Activated T-cell treated with anti-CD3 and anti-CD28 coated beads, Interleukin-2, amount 50 U/mL, for 4 hours (primary cell): Measurements from ENCODE around the gene NUDT9. TPM values are rescaled to one million over a fixed set of nuclear protein-coding genes. Genes with fewer than 3 reads are reported as not detected.
"Not testable (repeated sequence)": the region's sequence is repeated elsewhere in the genome, so short reads cannot be mapped to it uniquely, and the experiment has no call there.

ENCODE experiments used
- ATAC-seq, 2 donors: fragments of 200-7000 bp; cut with Tn5 transposase; one replicate each; pipeline ENCODE4 v1.10.0; 2021
- DNase-seq: peaks from one replicate; pipeline ENCODE4 v3.0.0-alpha.2; 2020
- H3K27me3 Mint-ChIP-seq: one replicate; pipeline ENCODE4 v1.8.0; 2021; ENCODE audit warnings: low read depth, mixed read lengths
- H3K36me3 Mint-ChIP-seq: one replicate; pipeline ENCODE4 v1.8.0; 2022; ENCODE audit warnings: mixed read lengths; ENCODE audit not compliant: insufficient read depth
- H3K4me1 Mint-ChIP-seq: one replicate; pipeline ENCODE4 v1.8.0; 2021; ENCODE audit warnings: low read depth, mixed read lengths
- H3K4me3 Mint-ChIP-seq: one replicate; pipeline ENCODE4 v1.8.0; 2021; ENCODE audit warnings: mild to moderate bottlenecking, moderate library complexity, mixed read lengths
- H3K9me3 Mint-ChIP-seq: one replicate; pipeline ENCODE4 v1.8.0; 2021; ENCODE audit warnings: mixed read lengths
- total RNA-seq, 3 donors: library from RNA; stranded (reverse); gene quantifications; one replicate each; pipeline ENCODE4 v1.2.1, GENCODE V29; 2021

Gene NUDT9
- total RNA-seq, 3 donors from 2014 or later: 15.9 to 21.0 (median 16.6) TPM

DNA sequence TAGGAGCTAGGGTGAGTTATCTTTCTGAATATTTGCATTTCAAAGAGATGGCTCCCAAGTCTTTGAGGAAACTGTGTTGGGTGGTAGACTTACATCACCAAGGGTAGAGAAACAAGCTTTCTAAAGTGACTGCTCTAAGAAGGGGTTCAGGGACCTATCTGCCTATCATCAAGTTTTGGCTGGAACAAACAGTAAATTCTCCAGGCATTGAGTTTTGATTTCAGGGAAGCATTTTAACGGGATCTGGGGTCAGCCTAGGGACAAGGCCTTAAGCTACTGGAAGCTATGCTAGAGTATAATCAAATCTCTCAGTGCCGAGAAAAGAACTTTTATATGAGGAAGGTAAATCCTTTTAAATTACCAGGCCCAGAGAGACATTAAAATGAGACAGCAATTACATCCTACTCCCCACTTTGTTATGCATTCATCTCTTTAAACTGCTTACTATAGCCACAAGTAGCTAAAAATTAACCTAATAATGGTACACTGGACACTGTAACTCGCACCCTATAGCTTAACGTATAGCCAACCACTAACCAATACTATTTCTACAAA, 2.0 kb upstream of the NUDT9 start:
- Mint-ChIP-seq H3K36me3 (no peaks in the 10 kb centered on the region), H3K4me3 (no peak overlapping the region), H3K27me3 (no peaks in the 10 kb centered on the region), H3K9me3 (no peaks in the 10 kb centered on the region), H3K4me1 (peaks cover 25% of the 10 kb centered on the region)
- ATAC-seq: no peak
- no peak for DNase-seq

DNA sequence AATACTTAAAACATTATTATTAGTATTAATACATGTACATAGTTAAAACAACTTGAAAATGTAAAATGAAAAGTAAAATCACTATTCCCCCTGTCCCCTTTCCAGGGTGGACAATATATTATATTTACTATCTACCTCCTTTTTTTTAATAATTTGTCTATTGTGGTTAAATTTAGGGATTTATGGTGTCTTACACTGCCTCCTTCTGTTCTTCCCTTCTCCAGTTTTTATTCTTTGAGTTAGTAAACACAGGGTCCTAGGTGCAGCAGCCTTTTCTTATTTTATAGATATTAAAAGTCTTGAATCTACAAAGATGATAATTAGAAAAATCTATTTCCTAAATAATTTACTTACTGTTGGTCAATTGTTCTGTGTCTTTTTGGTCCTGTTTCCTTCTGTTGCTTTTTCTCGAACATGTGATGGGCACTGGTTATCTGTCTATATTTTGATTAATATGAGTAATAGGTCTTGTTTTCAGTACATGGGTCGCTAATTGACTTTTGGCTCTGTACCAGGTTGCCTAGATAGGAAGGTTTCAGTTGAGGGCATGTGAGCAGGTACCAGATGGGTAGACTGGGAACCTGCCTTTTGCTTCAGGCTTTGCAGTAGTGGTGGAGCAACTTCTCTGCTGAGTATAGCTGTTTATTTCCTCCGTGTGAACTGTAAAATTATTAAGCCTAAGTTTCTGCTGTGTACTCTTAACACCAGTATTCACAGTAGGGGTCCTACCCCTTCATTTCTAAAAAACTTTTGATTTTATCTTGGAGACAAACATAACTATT, 1.1 kb downstream of the NUDT9 start:
- ATAC-seq: no peak
- DNase-seq: no peak
- Mint-ChIP-seq H3K4me1 (peaks cover 33% of the 10 kb centered on the region), H3K9me3 (no peaks in the 10 kb centered on the region), H3K36me3 (no peaks in the 10 kb centered on the region), H3K27me3 (no peaks in the 10 kb centered on the region), H3K4me3 (peak overlapping the region; percentile 94)

DNA sequence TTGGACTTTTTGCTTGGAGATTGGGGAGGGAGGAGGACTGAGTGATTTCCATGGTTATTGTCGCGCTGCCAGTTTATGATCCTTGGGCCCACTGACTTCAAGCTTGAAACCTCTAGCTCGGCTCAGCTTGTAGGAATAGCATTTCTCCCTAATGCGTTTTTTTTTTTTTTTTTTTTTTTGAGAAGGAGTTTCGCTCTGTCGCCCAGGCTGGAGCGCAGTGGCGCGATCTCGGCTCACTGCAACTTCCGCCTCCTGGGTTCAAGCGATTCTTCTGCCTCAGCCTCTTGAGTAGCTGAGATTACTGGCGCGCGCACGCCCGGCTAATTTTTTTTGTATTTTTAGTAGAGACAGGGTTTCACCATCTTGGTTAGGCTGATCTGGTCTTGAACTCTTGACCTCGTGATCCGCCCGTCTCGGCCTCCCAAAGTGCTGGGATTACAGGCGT, 1.7 kb downstream of the NUDT9 start:
- H3K27me3 Mint-ChIP-seq, ATAC-seq, DNase-seq, H3K36me3 Mint-ChIP-seq, H3K9me3 Mint-ChIP-seq: not testable (repeated sequence)
- Mint-ChIP-seq H3K4me1 (peaks cover 33% of the 10 kb centered on the region), H3K4me3 (peak overlapping the region; percentile 94)

DNA sequence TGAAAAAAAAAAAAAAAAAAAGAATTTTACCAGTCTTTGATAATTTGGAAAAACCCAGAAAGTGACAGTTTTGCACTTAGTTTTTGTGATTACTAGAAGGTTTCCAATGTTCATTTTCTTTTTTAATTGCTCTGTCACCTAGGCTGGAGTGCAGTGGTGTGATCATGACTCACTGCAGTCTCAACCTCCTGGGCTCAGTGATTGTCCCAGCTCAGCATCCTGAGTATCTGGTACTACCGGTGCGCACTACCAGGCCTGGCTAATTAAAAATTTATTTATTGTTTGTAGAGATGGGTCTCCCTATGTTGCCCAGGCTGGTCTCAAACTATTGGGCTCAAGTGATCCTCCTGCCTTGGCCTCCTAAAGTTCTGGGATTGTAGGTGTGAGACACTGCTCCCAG, 3.3 kb downstream of the NUDT9 start:
- DNase-seq: no peak
- no peak for ATAC-seq
- Mint-ChIP-seq H3K9me3 (no peaks in the 10 kb centered on the region), H3K4me3 (no peak overlapping the region), H3K36me3 (no peaks in the 10 kb centered on the region), H3K27me3 (no peaks in the 10 kb centered on the region), H3K4me1 (peaks cover 44% of the 10 kb centered on the region)

DNA sequence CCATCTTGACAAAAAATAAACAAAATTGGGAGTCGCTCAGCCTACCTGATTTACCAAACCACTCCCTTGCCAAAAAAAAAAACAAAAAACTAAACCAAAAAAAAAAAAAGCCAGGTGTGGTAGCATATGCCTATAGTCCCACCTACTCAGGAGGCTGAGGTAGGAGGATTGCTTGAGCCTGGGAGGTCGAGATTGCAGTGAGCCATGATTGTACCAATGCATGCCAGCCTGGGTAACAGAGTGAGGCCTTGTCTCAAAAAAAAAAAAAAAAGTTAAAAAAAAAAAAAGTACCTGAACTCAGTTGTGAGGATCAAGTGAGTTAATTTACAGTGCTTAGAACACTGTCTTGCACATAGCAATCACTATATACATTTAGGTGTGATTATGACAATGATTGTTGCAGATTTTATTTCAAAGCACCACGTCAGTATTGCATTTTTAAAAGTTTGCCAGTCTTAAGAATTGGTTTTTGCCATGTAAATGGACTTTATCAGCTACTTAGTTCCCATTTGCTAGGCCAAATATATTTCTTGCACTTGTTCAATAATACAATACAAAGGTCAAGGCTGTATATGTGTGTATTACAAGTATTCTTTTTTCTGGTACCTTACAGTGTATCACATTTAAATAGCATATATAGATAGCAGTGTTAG, 4.6 kb downstream of the NUDT9 start:
- no peak for ATAC-seq
- no peak for DNase-seq
- peaks cover 41% of the 10 kb centered on the region for H3K4me1 Mint-ChIP-seq
- H3K36me3 Mint-ChIP-seq: no peaks in the 10 kb centered on the region
- H3K27me3 Mint-ChIP-seq: no peaks in the 10 kb centered on the region
- no peak overlapping the region for H3K4me3 Mint-ChIP-seq
- H3K9me3 Mint-ChIP-seq: no peaks in the 10 kb centered on the region

DNA sequence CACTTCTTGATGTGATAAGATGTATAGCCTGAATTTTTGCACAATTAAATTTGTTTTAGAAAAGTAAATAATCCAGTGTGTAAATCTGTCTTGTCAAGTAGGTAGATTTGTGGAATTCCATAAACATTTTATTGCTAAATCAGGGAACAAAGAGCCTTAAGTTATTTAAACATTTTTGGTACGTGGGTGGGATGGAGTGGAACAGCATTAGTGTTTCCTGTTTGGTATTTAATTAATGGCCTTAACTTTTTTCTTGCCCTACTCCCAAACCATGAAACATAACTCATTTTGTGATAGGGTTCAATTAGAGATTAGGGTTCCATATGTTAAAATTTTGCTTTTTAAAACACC, 5.1 kb downstream of the NUDT9 start:
- Mint-ChIP-seq H3K9me3 (no peaks in the 10 kb centered on the region), H3K27me3 (no peaks in the 10 kb centered on the region), H3K4me1 (peaks cover 41% of the 10 kb centered on the region), H3K36me3 (no peaks in the 10 kb centered on the region), H3K4me3 (no peak overlapping the region)
- no peak for DNase-seq
- ATAC-seq: no peak

DNA sequence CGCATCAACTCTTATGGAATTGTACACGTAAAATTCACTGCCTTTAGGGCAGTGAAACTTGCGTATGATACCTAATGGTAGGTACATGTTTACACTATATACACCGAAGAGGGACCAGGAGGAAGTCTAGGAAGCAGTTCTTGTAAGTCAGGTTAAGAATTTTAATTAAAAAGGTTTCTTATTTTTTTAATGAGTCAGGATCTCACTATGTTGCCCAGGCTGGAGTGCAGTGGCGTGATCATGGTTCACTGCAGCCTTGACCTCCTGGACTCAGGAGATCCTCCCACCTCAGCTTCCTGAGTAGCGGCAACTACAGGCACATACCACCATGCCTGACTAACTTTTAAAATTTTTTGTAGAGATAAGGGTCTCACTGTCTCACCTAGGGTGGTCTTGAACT, 6.6 kb downstream of the NUDT9 start:
- Mint-ChIP-seq H3K4me1 (peaks cover 40% of the 10 kb centered on the region), H3K36me3 (peaks cover 5% of the 10 kb centered on the region), H3K4me3 (no peak overlapping the region), H3K9me3 (no peaks in the 10 kb centered on the region), H3K27me3 (no peaks in the 10 kb centered on the region)
- no peak for DNase-seq
- no peak for ATAC-seq

DNA sequence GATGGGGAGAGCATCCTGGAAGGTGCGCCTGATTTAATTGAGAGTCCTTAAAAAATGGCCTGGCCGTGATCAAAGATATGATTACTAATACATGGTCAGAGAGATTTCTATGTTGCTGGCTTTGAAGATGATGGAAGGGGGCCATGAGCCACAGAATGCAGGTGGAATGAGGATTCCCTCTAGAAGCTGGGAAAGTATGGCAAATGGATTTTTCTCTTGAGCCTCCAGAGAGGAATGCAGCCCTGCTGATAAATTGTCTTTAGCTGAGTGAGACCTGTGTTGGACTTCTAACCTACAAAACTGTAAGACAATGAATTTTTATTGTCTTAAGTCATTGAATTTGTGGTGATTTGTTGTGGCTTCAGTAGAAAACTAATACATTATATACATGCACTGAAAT, 7.7 kb downstream of the NUDT9 start:
- Mint-ChIP-seq H3K27me3 (no peaks in the 10 kb centered on the region), H3K36me3 (peaks cover 5% of the 10 kb centered on the region), H3K9me3 (no peaks in the 10 kb centered on the region), H3K4me3 (no peak overlapping the region), H3K4me1 (peaks cover 34% of the 10 kb centered on the region)
- ATAC-seq (no peak), DNase-seq (no peak)

DNA sequence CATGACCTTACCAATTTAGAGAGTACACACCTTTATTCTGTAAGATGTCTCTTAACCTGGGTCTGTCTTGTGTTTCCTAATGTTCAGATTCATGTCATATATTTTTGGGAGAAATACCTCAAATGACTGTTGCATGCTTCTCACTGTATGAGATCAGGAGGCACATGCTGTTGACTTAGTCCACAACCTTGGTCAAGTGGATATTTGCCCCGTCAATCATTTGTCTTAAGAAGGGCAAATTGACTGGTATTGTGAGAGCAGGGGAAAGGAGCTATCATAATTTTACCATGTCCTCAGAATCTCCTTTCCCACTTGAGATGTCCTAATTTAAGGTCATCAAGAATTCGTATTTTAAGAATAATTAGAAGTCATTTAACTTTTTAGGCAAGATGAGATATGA, 11.0 kb downstream of the NUDT9 start:
- peaks cover 17% of the 10 kb centered on the region for H3K36me3 Mint-ChIP-seq
- H3K27me3 Mint-ChIP-seq: no peaks in the 10 kb centered on the region
- DNase-seq (no peak), ATAC-seq (no peak)
- no peak overlapping the region for H3K4me3 Mint-ChIP-seq
- H3K4me1 Mint-ChIP-seq: peaks cover 26% of the 10 kb centered on the region
- no peaks in the 10 kb centered on the region for H3K9me3 Mint-ChIP-seq

DNA sequence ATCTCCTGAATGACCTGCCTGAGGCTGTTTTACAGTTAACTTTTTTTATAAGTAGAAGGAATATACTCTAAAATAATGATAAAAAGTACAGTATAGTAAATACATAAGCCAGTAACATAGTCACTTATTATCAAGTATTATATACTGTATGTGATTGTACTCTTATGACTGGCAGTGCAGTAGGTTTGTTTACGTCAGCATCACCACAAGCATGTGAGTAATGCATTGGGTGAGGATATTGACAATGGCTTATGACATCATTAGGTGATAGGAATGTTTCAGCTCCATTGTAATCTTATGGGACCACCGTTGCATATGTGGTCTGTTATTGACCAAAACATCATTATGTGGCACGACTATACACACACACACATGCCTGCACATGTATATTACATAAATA, 20.5 kb downstream of the NUDT9 start:
- H3K9me3 Mint-ChIP-seq: no peaks in the 10 kb centered on the region
- no peak for ATAC-seq
- H3K36me3 Mint-ChIP-seq: peaks cover 39% of the 10 kb centered on the region

DNA sequence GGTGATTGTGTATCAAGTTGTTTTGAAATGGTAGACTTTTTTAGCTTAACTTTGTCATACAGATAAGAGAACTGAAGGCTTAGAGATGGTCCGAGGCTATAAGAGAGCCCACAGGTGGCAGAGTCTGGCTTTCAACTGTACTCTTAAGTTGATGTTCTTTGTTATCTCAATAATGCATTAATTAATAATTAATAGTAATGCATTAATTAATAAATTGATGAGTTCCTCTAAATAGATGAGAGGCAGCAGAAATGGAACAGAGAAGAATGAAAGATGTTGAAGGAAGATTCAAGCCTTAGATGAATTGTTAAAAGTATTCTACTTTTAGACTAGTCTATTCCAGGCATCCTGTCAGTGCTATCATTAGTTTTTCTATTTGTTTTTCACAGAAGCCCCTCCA, 22.4 kb downstream of the NUDT9 start:
- no peak for ATAC-seq
- H3K36me3 Mint-ChIP-seq: peaks cover 33% of the 10 kb centered on the region
- H3K4me3 Mint-ChIP-seq: no peak overlapping the region
- H3K9me3 Mint-ChIP-seq: no peaks in the 10 kb centered on the region
- DNase-seq: no peak
- H3K27me3 Mint-ChIP-seq: no peaks in the 10 kb centered on the region
- H3K4me1 Mint-ChIP-seq: peaks cover 1% of the 10 kb centered on the region

More for the DNA sequence above, 20.5 kb downstream of the NUDT9 start:
- no peak for DNase-seq
- no peaks in the 10 kb centered on the region for H3K27me3 Mint-ChIP-seq
- H3K4me3 Mint-ChIP-seq: no peak overlapping the region
- H3K4me1 Mint-ChIP-seq: peaks cover 1% of the 10 kb centered on the region

DNA sequence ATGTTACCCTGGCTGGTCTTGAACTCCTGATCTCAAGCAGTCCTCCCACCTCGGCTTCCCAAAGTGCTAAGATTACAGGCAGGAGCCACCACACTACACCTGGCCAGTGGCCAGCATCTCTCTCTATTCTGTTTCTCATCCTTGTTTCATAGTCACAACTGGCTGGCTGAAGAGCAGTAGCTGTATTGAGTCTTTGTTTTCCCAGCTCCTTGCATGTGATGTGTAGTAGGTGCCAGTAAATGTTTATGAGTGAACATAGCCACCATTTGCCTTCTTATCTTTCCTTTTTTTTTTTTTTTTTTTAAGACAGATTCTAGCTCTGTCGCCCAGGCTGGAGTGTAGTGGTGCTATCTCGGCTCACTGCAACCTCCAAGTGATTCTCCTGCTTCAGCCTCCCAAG, 23.6 kb downstream of the NUDT9 start:
- ATAC-seq (no peak), DNase-seq (no peak)
- no peaks in the 10 kb centered on the region for H3K27me3 Mint-ChIP-seq
- H3K9me3 Mint-ChIP-seq: no peaks in the 10 kb centered on the region
- H3K4me1 Mint-ChIP-seq: peaks cover 1% of the 10 kb centered on the region
- no peak overlapping the region for H3K4me3 Mint-ChIP-seq
- H3K36me3 Mint-ChIP-seq: peaks cover 32% of the 10 kb centered on the region

DNA sequence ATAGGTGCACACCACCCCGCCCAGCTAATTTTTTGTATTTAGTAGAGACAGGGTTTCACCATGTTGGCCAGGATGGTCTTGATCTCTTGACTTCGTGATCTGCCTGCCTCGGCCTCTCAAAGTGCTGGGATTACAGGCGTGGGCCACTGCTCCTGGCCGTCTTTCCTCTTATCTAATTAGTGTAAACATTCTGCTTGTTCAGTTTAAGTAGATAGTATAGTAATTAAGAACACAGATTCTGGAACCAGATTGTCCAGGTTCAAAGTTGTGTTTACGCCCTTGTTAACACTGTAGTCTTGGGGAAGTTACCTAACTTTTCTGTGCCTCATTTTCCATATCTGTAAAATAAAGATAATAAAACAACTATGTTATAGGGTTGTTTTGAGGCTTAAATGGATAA, 24.0 kb downstream of the NUDT9 start:
- not testable (repeated sequence) for ATAC-seq, H3K9me3 Mint-ChIP-seq, H3K27me3 Mint-ChIP-seq, H3K4me3 Mint-ChIP-seq, H3K4me1 Mint-ChIP-seq, DNase-seq
- H3K36me3 Mint-ChIP-seq: peaks cover 32% of the 10 kb centered on the region

DNA sequence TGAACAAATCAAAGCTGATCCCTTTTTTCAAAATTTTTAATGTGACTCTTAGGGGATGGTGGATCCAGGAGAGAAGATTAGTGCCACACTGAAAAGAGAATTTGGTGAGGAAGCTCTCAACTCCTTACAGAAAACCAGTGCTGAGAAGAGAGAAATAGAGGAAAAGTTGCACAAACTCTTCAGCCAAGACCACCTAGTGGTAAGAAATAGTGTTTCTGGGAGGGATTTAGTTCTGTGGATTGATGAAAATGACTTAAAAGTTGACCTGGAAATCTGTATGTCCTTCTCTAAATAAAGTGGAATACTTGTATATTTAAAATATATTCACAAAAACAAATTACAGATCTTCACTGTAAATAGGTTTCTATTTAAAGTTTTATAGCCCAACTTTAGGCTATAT, 29.2 kb downstream of the NUDT9 start:
- no peaks in the 10 kb centered on the region for H3K9me3 Mint-ChIP-seq
- no peaks in the 10 kb centered on the region for H3K27me3 Mint-ChIP-seq
- no peak overlapping the region for H3K4me3 Mint-ChIP-seq
- peaks cover 12% of the 10 kb centered on the region for H3K36me3 Mint-ChIP-seq
- no peak for DNase-seq
- no peak for ATAC-seq
- no peaks in the 10 kb centered on the region for H3K4me1 Mint-ChIP-seq

DNA sequence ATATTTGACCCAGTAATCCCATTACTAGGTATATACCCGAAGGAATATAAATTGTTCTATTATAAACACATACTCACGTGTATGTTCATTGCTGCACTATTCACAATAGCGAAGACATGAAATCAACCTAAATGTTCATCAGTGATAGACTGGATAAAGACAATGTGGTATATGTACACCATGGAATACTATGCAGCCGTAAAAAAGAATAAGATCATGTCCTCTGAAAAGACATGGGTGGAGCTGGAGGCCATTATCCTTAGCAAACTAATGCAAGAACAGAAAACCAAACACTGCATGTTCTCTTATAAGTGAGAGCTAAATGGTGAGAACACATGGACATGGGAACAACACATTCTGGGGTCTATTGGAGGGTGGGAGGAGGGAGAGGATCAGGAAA, 36.5 kb downstream of the NUDT9 start:
- Mint-ChIP-seq H3K36me3 (peaks cover 19% of the 10 kb centered on the region), H3K9me3 (no peaks in the 10 kb centered on the region), H3K4me3 (no peak overlapping the region), H3K4me1 (no peaks in the 10 kb centered on the region), H3K27me3 (no peaks in the 10 kb centered on the region)
- DNase-seq (no peak), ATAC-seq (no peak)
